Prostate gland (tissue), 2 donors: ENCODE measurements around the gene EIPR1. TPM values are rescaled to one million over a fixed set of nuclear protein-coding genes. Genes with fewer than 3 reads are reported as not detected.

ENCODE experiments used
- DNase-seq: peaks from one replicate; pipeline ENCODE4 v3.0.0-alpha.2; 2019; ENCODE audit warnings: low spot score
- H3K27ac ChIP-seq, 2 donors: fragments of 200-600 bp; sonication (generic); 2 replicates each; pipeline ENCODE4 v1.5.1; 2017 to 2019
- H3K27me3 ChIP-seq: fragments of 200-600 bp; sonication (generic); replicated peaks from 2 replicates; pipeline ENCODE4 v1.5.1; 2019; ENCODE audit not compliant: insufficient read depth
- H3K36me3 ChIP-seq, 2 donors: fragments of 200-600 bp; sonication (generic); 1 replicate in 1 of 2; 2 replicates in 1 of 2; pipeline versions ENCODE4 v1.5.1 to v1.8.1; 2017 to 2019
- H3K4me1 ChIP-seq: fragments of 200-600 bp; sonication (generic); replicated peaks from 2 replicates; pipeline ENCODE4 v1.5.1; 2019
- H3K4me3 ChIP-seq, 2 donors: fragments of 200-600 bp; sonication (generic); 2 replicates each; pipeline ENCODE4 v1.5.1; 2017 to 2019
- H3K9me3 ChIP-seq: fragments of 200-600 bp; sonication (generic); 2 replicates; pipeline ENCODE4 v1.5.1; 2017
- POLR2A ChIP-seq: fragments of 450-650 bp; IDR thresholded peaks from one replicate; pipeline ENCODE4 v1.6.1; 2016; ENCODE audit warnings: antibody characterized with exemption, mild to moderate bottlenecking
- POLR2AphosphoS5 ChIP-seq: sonication (generic); formaldehyde crosslinking; IDR thresholded peaks from one replicate; pipeline ENCODE4 v1.6.1; 2017; ENCODE audit warnings: antibody characterized with exemption
- WGBS: methylation state at CpG from one replicate; pipeline ENCODE4 v1.1.5; 2018; 5-methylcytosine and 5-hydroxymethylcytosine counted together
- intact Hi-C: fragments of 100-400 bp; cut with DNase I; formaldehyde crosslinking; loops from one replicate; pipeline ENCODE4 v1.14.2; 2022
- total RNA-seq, 2 donors: library from RNA; depleted of rRNA; stranded (reverse); fragments of >200 nt; gene quantifications; one replicate each; pipeline ENCODE4 v1.1.0, GENCODE V29; 2016
- TF ChIP-seq, protein P1 (sequence below), 4 experiments: fragments of 200-600 bp in 2 of 4; fragments of 450-650 bp in 2 of 4; sonication (generic) in 2 of 4; IDR thresholded peaks; 1 replicate in 3 of 4; 2 replicates in 1 of 4; pipeline ENCODE4 v1.5.1; 2016 to 2019; ENCODE audit warnings: antibody characterized with exemption in 4 of 4, mild to moderate bottlenecking in 2 of 4, moderate library complexity in 2 of 4

The EIPR1 gene
- total RNA-seq, 2 donors from 2014 or later = 30.0 to 52.3 TPM

DNA sequence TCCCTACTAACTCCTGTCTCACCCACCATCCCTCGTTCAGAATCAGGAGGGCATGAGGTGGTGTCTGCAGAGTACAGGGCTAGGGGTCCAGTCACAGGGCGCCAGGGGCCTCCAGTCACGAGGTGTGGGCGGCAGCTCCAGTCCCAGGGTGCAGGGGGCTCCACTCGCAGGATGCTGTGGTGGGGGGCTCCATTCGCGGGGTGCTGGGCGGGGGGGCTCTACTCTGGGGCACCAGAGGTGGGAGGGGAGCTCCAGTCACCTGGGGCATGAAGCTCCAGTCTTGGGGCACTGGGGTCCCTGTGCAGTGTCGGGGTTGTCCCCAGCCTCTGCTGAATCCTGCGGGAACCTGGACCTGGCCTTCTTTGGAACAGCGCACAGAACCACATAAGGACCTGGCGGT is 66.0 kb downstream of the EIPR1 start:
- H3K27ac ChIP-seq = no peak overlapping the region
- H3K4me3 ChIP-seq = no peak overlapping the region
- 94% methylated on average over 12 of the region's 12 CpGs for WGBS
- no peaks in the 10 kb centered on the region for H3K9me3 ChIP-seq
- intact Hi-C loops = no loop called here
- TF ChIP-seq POLR2AphosphoS5 (no peak), POLR2A (no peak)
- TF ChIP-seq, protein P1, sequence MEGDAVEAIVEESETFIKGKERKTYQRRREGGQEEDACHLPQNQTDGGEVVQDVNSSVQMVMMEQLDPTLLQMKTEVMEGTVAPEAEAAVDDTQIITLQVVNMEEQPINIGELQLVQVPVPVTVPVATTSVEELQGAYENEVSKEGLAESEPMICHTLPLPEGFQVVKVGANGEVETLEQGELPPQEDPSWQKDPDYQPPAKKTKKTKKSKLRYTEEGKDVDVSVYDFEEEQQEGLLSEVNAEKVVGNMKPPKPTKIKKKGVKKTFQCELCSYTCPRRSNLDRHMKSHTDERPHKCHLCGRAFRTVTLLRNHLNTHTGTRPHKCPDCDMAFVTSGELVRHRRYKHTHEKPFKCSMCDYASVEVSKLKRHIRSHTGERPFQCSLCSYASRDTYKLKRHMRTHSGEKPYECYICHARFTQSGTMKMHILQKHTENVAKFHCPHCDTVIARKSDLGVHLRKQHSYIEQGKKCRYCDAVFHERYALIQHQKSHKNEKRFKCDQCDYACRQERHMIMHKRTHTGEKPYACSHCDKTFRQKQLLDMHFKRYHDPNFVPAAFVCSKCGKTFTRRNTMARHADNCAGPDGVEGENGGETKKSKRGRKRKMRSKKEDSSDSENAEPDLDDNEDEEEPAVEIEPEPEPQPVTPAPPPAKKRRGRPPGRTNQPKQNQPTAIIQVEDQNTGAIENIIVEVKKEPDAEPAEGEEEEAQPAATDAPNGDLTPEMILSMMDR (IDR thresholded peaks at IDR 0.05) = no peak
- H3K4me1 ChIP-seq = no peaks in the 10 kb centered on the region
- H3K36me3 ChIP-seq = no peaks in the 10 kb centered on the region
- H3K27me3 ChIP-seq = no peaks in the 10 kb centered on the region
- DNase-seq = no peak

- no peaks in the 10 kb centered on the region for H3K27me3 ChIP-seq
- no peak overlapping the region for H3K27ac ChIP-seq
- no peaks in the 10 kb centered on the region for H3K9me3 ChIP-seq
- 80% methylated on average over 23 of the region's 23 CpGs for WGBS
- DNase-seq = no peak
- intact Hi-C loops = loop anchor here (10.0 kb wide), 1 partner anchor 305 kb away; no protein-coding TSS in a partner anchor
- H3K4me1 ChIP-seq = no peaks in the 10 kb centered on the region
- H3K36me3 ChIP-seq = no peaks in the 10 kb centered on the region
- no peak overlapping the region for H3K4me3 ChIP-seq
- TF ChIP-seq POLR2A (no peak), POLR2AphosphoS5 (no peak)
- TF ChIP-seq, protein P1 (IDR thresholded peaks at IDR 0.05) = no peak
Measured at GRCh38 chr2:3309496-3310355, 67.9 kb downstream of the EIPR1 start.

DNA sequence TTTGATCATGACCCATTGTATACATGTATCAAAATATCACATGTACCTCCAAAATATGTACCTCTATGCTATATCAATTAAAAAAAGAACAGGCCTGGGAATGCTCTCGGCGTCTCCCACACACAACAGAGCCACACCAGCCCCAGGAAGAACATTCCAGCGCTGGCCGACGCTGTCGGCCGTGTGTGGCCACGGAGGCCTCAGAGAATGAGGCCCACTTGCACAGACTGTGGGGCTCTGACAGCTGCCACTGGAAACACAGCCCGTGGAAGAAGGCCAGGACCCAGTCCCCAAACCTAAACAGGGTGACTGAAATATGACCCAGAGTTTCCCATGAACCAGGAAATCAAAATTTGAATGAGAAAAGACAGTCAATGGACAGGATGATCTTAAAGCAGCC is 69.7 kb downstream of the EIPR1 start:
- intact Hi-C loops = loop anchor here (10.0 kb wide), 1 partner anchor 303 kb away; no protein-coding TSS in a partner anchor
- H3K4me1 ChIP-seq = peaks cover 2% of the 10 kb centered on the region
- H3K36me3 ChIP-seq = no peaks in the 10 kb centered on the region
- TF ChIP-seq, protein P1 (IDR thresholded peaks at IDR 0.05) = no peak
- TF ChIP-seq POLR2AphosphoS5 = no peak
- no peak for TF ChIP-seq POLR2A
- no peaks in the 10 kb centered on the region for H3K9me3 ChIP-seq
- H3K27me3 ChIP-seq = no peaks in the 10 kb centered on the region
- no peak for DNase-seq
- no peak overlapping the region for H3K27ac ChIP-seq
- no peak overlapping the region for H3K4me3 ChIP-seq
- WGBS = 87% methylated on average over 9 of the region's 9 CpGs

GRCh38 chr2:3307236-3307635 is 70.4 kb downstream of the EIPR1 start:
- intact Hi-C loops = loop anchor here (10.0 kb wide), 1 partner anchor 302 kb away; no protein-coding TSS in a partner anchor
- no peak overlapping the region for H3K27ac ChIP-seq
- H3K9me3 ChIP-seq = no peaks in the 10 kb centered on the region
- H3K36me3 ChIP-seq = no peaks in the 10 kb centered on the region
- DNase-seq = no peak
- no peaks in the 10 kb centered on the region for H3K27me3 ChIP-seq
- no peak overlapping the region for H3K4me3 ChIP-seq
- TF ChIP-seq, protein P1 (IDR thresholded peaks at IDR 0.05) = no peak
- TF ChIP-seq POLR2A (no peak), POLR2AphosphoS5 (no peak)
- 97% methylated on average over 9 of the region's 9 CpGs for WGBS
- peaks cover 2% of the 10 kb centered on the region for H3K4me1 ChIP-seq

GRCh38 chr2:3305952-3306351 is 71.7 kb downstream of the EIPR1 start:
- intact Hi-C loops = loop anchor here (10.0 kb wide), 1 partner anchor 301 kb away; no protein-coding TSS in a partner anchor
- 53% methylated on average over 12 of the region's 12 CpGs for WGBS
- Histone ChIP-seq H3K4me3 (no peak overlapping the region), H3K9me3 (no peaks in the 10 kb centered on the region), H3K27me3 (no peaks in the 10 kb centered on the region), H3K4me1 (peaks cover 2% of the 10 kb centered on the region), H3K36me3 (no peaks in the 10 kb centered on the region), H3K27ac (no peak overlapping the region)
- TF ChIP-seq, protein P1 (IDR thresholded peaks at IDR 0.05) = no peak
- TF ChIP-seq POLR2A (no peak), POLR2AphosphoS5 (peak; percentile 43)
- DNase-seq = peak; percentile 14
